Breast epithelium (tissue), 4 donors: ENCODE data around the gene SRMS. TPM values are rescaled to one million over a fixed set of nuclear protein-coding genes. Genes with fewer than 3 reads are reported as not detected.

ENCODE experiments used
- DNase-seq, 2 donors: peaks; one replicate each; pipeline ENCODE4 v3.0.0-alpha.2; 2019; ENCODE audit warnings: low spot score in 2 of 2
- H3K27ac ChIP-seq, 2 donors: fragments of 200-600 bp; sonication (generic) in 1 of 2; one replicate each; pipeline ENCODE4 v1.5.1; 2016 to 2019; ENCODE audit warnings: mild to moderate bottlenecking in 1 of 2
- H3K27me3 ChIP-seq, 2 donors: fragments of 200-600 bp; sonication (generic) in 1 of 2; one replicate each; pipeline versions ENCODE4 v1.5.1 to v1.6.0; 2017 to 2019; ENCODE audit warnings: control low read depth in 1 of 2, mild to moderate bottlenecking in 1 of 2
- H3K36me3 ChIP-seq: fragments of 200-600 bp; one replicate; pipeline ENCODE4 v1.5.1; 2019
- H3K4me1 ChIP-seq, 2 donors: fragments of 200-600 bp; sonication (generic); one replicate each; pipeline ENCODE4 v1.5.1; 2016 to 2019; ENCODE audit warnings: control low read depth in 1 of 2
- H3K4me3 ChIP-seq, 3 donors: fragments of 200-600 bp; sonication (generic); 1 replicate in 2 of 3; 2 replicates in 1 of 3; pipeline ENCODE4 v1.5.1; 2016 to 2019; ENCODE audit warnings: mild to moderate bottlenecking in 3 of 3, moderate library complexity in 2 of 3
- H3K9me3 ChIP-seq, 2 donors: fragments of 200-600 bp; sonication (generic) in 1 of 2; one replicate each; pipeline ENCODE4 v1.5.1; 2016 to 2019; ENCODE audit warnings: control low read depth in 1 of 2
- POLR2A ChIP-seq: fragments of 450-650 bp; IDR thresholded peaks from one replicate; pipeline ENCODE4 v1.6.1; 2016; ENCODE audit warnings: antibody characterized with exemption, mild to moderate bottlenecking, moderate library complexity
- POLR2AphosphoS5 ChIP-seq, 3 donors: sonication (generic); formaldehyde crosslinking; IDR thresholded peaks; one replicate each; pipeline ENCODE4 v1.6.1; 2017; ENCODE audit warnings: antibody characterized with exemption in 3 of 3
- intact Hi-C: fragments of 100-400 bp; cut with DNase I; formaldehyde crosslinking; loops from one replicate; pipeline ENCODE4 v1.15.1; 2023; ENCODE audit warnings: low total_unique reads
- total RNA-seq, 3 donors: library from RNA; depleted of rRNA; stranded (reverse); fragments of >200 nt; gene quantifications; one replicate each; pipeline ENCODE4 v1.1.0, GENCODE V29; 2016
- TF ChIP-seq, protein P1 (sequence below), 3 donors: fragments of 450-650 bp; IDR thresholded peaks; one replicate each; pipeline ENCODE4 v1.5.1; 2016 to 2017; ENCODE audit warnings: antibody characterized with exemption in 3 of 3, mild to moderate bottlenecking in 3 of 3, moderate library complexity in 3 of 3

SRMS gene
- total RNA-seq, 3 donors from 2014 or later: 0.59 to 0.66 TPM; not detected in 1

GRCh38 chr20:63546256-63546955 is 1.1 kb downstream of the SRMS start:
- Histone ChIP-seq H3K4me1 (no peaks in the 10 kb centered on the region), H3K27ac (no peak overlapping the region), H3K4me3 (no peak overlapping the region), H3K27me3 (peaks cover 0 to 25% of the 10 kb centered on the region in 2 donors), H3K9me3 (no peaks in the 10 kb centered on the region), H3K36me3 (no peaks in the 10 kb centered on the region)
- DNase-seq: no peak
- intact Hi-C loops: no loop called here
- no peak for TF ChIP-seq POLR2A
- TF ChIP-seq POLR2AphosphoS5 (IDR thresholded peaks at IDR 0.05): no peak
- TF ChIP-seq, protein P1, sequence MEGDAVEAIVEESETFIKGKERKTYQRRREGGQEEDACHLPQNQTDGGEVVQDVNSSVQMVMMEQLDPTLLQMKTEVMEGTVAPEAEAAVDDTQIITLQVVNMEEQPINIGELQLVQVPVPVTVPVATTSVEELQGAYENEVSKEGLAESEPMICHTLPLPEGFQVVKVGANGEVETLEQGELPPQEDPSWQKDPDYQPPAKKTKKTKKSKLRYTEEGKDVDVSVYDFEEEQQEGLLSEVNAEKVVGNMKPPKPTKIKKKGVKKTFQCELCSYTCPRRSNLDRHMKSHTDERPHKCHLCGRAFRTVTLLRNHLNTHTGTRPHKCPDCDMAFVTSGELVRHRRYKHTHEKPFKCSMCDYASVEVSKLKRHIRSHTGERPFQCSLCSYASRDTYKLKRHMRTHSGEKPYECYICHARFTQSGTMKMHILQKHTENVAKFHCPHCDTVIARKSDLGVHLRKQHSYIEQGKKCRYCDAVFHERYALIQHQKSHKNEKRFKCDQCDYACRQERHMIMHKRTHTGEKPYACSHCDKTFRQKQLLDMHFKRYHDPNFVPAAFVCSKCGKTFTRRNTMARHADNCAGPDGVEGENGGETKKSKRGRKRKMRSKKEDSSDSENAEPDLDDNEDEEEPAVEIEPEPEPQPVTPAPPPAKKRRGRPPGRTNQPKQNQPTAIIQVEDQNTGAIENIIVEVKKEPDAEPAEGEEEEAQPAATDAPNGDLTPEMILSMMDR (IDR thresholded peaks at IDR 0.05): no peak

- no peaks in the 10 kb centered on the region for H3K36me3 ChIP-seq
- intact Hi-C loops: no loop called here
- H3K4me3 ChIP-seq: no peak overlapping the region
- no peak overlapping the region for H3K27ac ChIP-seq
- H3K4me1 ChIP-seq: no peaks in the 10 kb centered on the region
- TF ChIP-seq, protein P1 (IDR thresholded peaks at IDR 0.05): no peak
- TF ChIP-seq POLR2A: no peak
- no peak for TF ChIP-seq POLR2AphosphoS5 (IDR thresholded peaks at IDR 0.05)
- H3K9me3 ChIP-seq: no peaks in the 10 kb centered on the region
- DNase-seq: no peak
- peaks cover 0 to 25% of the 10 kb centered on the region in 2 donors for H3K27me3 ChIP-seq
Observed at GRCh38 chr20:63545814-63546213, 1.7 kb downstream of the SRMS start.

- peaks cover 0 to 25% of the 10 kb centered on the region in 2 donors for H3K27me3 ChIP-seq
- DNase-seq: no peak
- no peaks in the 10 kb centered on the region for H3K9me3 ChIP-seq
- no peaks in the 10 kb centered on the region for H3K4me1 ChIP-seq
- no peaks in the 10 kb centered on the region for H3K36me3 ChIP-seq
- no peak overlapping the region for H3K4me3 ChIP-seq
- TF ChIP-seq, protein P1 (IDR thresholded peaks at IDR 0.05): no peak
- TF ChIP-seq POLR2AphosphoS5 (IDR thresholded peaks at IDR 0.05) (no peak), POLR2A (no peak)
- intact Hi-C loops: no loop called here
- no peak overlapping the region for H3K27ac ChIP-seq
Observed at GRCh38 chr20:63544958-63545516, 2.5 kb downstream of the SRMS start.

- no peaks in the 10 kb centered on the region for H3K36me3 ChIP-seq
- peaks cover 0 to 25% of the 10 kb centered on the region in 2 donors for H3K27me3 ChIP-seq
- TF ChIP-seq, protein P1 (IDR thresholded peaks at IDR 0.05): no peak
- no peak for TF ChIP-seq POLR2AphosphoS5 (IDR thresholded peaks at IDR 0.05)
- no peak for TF ChIP-seq POLR2A
- no peak for DNase-seq
- no peak overlapping the region for H3K4me3 ChIP-seq
- H3K27ac ChIP-seq: no peak overlapping the region
- intact Hi-C loops: no loop called here
- H3K9me3 ChIP-seq: no peaks in the 10 kb centered on the region
- H3K4me1 ChIP-seq: peaks cover 0 to under 1% of the 10 kb centered on the region in 2 donors
Observed at GRCh38 chr20:63544241-63544957, 3.1 kb downstream of the SRMS start.

- Histone ChIP-seq H3K4me1 (peaks cover 0 to 7% of the 10 kb centered on the region in 2 donors), H3K36me3 (no peaks in the 10 kb centered on the region), H3K4me3 (no peak overlapping the region), H3K27ac (no peak overlapping the region), H3K9me3 (no peaks in the 10 kb centered on the region), H3K27me3 (peaks cover 0 to 23% of the 10 kb centered on the region in 2 donors)
- TF ChIP-seq POLR2AphosphoS5 (IDR thresholded peaks at IDR 0.05): no peak
- TF ChIP-seq POLR2A: no peak
- DNase-seq: no peak
- intact Hi-C loops: no loop called here
Observed at GRCh38 chr20:63543733-63544132, 3.8 kb downstream of the SRMS start.
